ENCODE data around the gene FMN2. TPM values are rescaled to one million over a fixed set of nuclear protein-coding genes. Genes with fewer than 3 reads are reported as not detected.

FMN2 gene
- total and polyA plus RNA-seq, 4 donors: 17.1 to 78.7 (median 46.5) TPM

DNA sequence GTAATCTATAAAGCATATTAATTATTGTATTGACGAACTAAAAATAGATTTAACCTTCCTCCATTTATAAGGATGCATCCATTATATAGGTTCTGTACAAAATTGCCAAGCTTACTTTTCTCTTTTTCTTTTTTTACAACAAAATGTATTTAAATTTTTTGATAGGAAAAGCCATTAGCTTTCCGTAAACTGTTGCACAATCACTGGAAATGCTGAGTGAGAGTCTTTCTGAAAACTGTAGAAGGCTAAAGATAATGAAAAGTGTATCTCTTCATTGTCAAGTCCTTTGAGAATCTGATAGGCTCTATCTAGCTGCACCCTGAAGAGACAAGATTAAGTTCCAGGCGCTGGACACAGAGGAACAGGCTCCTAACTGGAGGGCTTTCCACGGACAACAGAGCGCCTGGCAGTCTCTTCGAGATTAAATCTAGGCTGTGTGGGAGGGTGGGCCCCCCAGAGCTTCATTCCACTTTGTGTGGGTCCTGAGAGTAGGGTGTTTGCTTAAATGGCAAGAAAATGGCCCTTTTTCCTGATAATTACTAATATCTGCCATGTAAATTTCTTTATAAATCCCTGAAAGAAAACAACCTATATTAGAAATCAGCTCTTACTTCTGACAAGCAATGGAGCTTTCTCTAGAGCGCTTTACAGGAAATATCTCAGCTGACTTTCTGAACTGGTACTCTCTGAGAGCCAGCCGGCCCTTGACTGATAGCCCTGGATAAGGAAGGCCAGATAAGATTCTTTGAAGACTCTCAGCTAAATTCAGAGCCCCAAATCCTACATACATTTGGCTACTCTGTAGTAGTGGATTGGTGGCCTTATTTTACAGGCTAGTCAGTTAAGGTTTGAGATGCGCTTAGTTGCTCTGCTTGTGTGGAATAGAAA, 108.3 kb downstream of the FMN2 start:
- H3K36me3 ChIP-seq (ENCODE audit: control insufficient read depth, insufficient read depth, low read length): peaks cover 5% of the 10 kb centered on the region
- H3K4me1 ChIP-seq (ENCODE audit: control insufficient read depth, insufficient read depth, low read length): no peaks in the 10 kb centered on the region
- peaks cover 6% of the 10 kb centered on the region for H3K9me3 ChIP-seq (ENCODE audit: control insufficient read depth, insufficient read depth, low read length)
- no peak overlapping the region for H3K27ac ChIP-seq (ENCODE audit: low read depth, low read length)
- DNase-seq (ENCODE audit: low read depth in 4 of 6, low spot score in 6 of 6): no peak
- 96% methylated on average over 6 of the region's 9 CpGs for WGBS (ENCODE audit: insufficient coverage)
- H3K4me3 ChIP-seq (ENCODE audit: low read depth, low read length): no peak overlapping the region
- no peaks in the 10 kb centered on the region for H3K27me3 ChIP-seq (ENCODE audit: control insufficient read depth, insufficient read depth, low read length)

DNA sequence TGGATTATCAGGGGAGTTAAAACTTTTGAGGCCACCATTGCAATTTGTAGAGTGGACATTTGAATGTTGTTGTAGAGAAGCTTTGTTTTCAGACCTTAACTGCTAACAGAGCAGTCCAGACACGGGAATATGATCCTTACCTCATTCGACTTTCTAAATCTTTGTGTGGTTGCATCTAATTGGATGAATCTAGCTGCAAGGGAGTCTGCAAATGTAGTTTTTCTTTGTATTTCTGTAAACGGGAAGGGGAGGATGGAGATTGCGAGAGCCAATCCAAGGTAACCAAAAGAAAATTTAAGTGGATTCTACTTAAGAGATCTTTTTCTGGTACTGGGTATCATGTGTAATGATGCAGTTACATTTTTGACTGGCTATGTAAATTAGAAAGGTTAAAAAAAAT, 110.2 kb downstream of the FMN2 start:
- no peaks in the 10 kb centered on the region for H3K27me3 ChIP-seq (ENCODE audit: control insufficient read depth, insufficient read depth, low read length)
- H3K4me1 ChIP-seq (ENCODE audit: control insufficient read depth, insufficient read depth, low read length): no peaks in the 10 kb centered on the region
- 90% methylated on average over 3 of the region's 4 CpGs for WGBS (ENCODE audit: insufficient coverage)
- DNase-seq (ENCODE audit: low read depth in 4 of 6, low spot score in 6 of 6): no peak
- H3K4me3 ChIP-seq (ENCODE audit: low read depth, low read length): no peak overlapping the region
- H3K9me3 ChIP-seq (ENCODE audit: control insufficient read depth, insufficient read depth, low read length): peaks cover 6% of the 10 kb centered on the region
- H3K36me3 ChIP-seq (ENCODE audit: control insufficient read depth, insufficient read depth, low read length): peaks cover 8% of the 10 kb centered on the region
- H3K27ac ChIP-seq (ENCODE audit: low read depth, low read length): no peak overlapping the region

DNA sequence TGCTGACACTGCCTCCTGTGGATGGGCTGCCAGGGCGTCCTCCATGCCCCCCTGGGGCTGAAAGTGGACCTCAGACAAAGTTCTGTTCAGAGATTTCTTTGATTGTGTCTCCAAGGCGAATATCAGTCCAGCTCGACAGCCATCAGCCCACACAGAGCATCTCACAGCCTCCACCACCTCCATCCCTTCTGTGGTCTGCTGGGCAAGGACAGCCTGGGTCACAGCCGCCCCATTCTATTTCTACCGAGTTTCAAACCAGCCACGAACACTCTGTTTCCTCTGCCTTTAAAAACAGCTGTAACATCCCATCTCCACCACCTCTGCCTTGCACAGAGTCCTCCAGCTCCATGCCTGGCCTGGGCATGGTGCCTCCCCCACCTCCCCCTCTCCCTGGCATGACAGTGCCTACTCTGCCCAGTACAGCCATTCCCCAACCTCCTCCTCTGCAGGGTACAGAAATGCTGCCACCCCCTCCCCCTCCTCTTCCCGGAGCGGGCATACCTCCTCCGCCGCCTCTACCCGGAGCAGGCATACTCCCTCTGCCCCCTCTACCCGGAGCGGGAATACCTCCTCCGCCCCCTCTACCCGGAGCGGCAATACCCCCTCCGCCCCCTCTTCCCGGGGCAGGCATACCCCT, 115.5 kb downstream of the FMN2 start:
- DNase-seq (ENCODE audit: low read depth in 4 of 6, low spot score in 6 of 6): no peak
- Histone ChIP-seq H3K9me3 (ENCODE audit: control insufficient read depth, insufficient read depth, low read length) (peaks cover 1% of the 10 kb centered on the region), H3K36me3 (ENCODE audit: control insufficient read depth, insufficient read depth, low read length) (peaks cover 23% of the 10 kb centered on the region), H3K27me3 (ENCODE audit: control insufficient read depth, insufficient read depth, low read length) (no peaks in the 10 kb centered on the region), H3K4me1 (ENCODE audit: control insufficient read depth, insufficient read depth, low read length) (no peaks in the 10 kb centered on the region), H3K27ac (ENCODE audit: low read depth, low read length) (no peak overlapping the region), H3K4me3 (ENCODE audit: low read depth, low read length) (no peak overlapping the region)
- WGBS (ENCODE audit: insufficient coverage): 97% methylated on average over 10 of the region's 18 CpGs

DNA sequence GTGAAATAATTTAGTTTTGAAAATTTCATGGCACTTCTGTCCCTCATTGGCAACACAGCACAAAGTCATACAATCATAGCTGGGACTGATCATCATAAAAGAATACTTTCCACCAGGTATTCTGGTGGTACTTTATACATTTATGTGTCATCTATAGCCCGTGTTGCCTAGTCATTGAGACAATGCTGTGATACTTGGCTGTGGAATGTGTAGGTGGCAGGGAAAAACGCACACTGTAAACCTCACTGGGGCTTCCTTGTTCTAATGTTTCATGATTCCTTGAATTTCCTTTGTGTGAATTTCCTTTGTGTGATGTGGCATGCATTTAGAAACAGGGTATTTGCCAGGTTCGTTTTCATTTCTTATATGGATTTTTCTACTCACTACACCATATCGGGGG, 118.3 kb downstream of the FMN2 start:
- no peak for DNase-seq (ENCODE audit: low read depth in 4 of 6, low spot score in 6 of 6)
- H3K27ac ChIP-seq (ENCODE audit: low read depth, low read length): no peak overlapping the region
- no peaks in the 10 kb centered on the region for H3K9me3 ChIP-seq (ENCODE audit: control insufficient read depth, insufficient read depth, low read length)
- H3K4me1 ChIP-seq (ENCODE audit: control insufficient read depth, insufficient read depth, low read length): no peaks in the 10 kb centered on the region
- H3K4me3 ChIP-seq (ENCODE audit: low read depth, low read length): no peak overlapping the region
- no peaks in the 10 kb centered on the region for H3K27me3 ChIP-seq (ENCODE audit: control insufficient read depth, insufficient read depth, low read length)
- H3K36me3 ChIP-seq (ENCODE audit: control insufficient read depth, insufficient read depth, low read length): peaks cover 18% of the 10 kb centered on the region
- no CpG with 5 or more reads among the region's 4 CpGs for WGBS (ENCODE audit: insufficient coverage)

DNA sequence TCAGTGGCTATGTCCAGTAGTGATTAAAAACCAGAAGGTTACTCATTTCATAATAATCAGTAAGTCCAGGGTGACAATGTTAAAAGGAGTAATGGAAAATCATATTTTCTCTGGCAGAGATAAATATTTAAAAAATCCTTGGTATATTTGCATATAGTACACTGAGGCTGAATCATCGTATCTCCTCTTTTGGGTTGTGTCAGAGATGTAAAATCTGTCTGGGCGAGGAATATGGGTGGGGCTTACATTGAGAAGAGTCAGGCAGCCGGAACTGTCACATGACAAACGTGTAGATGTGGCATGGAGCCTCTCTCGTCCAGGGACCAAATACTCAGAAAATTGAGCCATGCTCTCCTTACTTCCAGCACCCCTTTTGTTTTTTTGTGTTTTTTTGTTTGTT, 120.9 kb downstream of the FMN2 start:
- Histone ChIP-seq H3K4me1 (ENCODE audit: control insufficient read depth, insufficient read depth, low read length) (no peaks in the 10 kb centered on the region), H3K4me3 (ENCODE audit: low read depth, low read length) (no peak overlapping the region), H3K27ac (ENCODE audit: low read depth, low read length) (no peak overlapping the region), H3K36me3 (ENCODE audit: control insufficient read depth, insufficient read depth, low read length) (peaks cover 8% of the 10 kb centered on the region), H3K27me3 (ENCODE audit: control insufficient read depth, insufficient read depth, low read length) (no peaks in the 10 kb centered on the region), H3K9me3 (ENCODE audit: control insufficient read depth, insufficient read depth, low read length) (no peaks in the 10 kb centered on the region)
- no peak for DNase-seq (ENCODE audit: low read depth in 4 of 6, low spot score in 6 of 6)
- WGBS (ENCODE audit: insufficient coverage): 93% methylated on average over 3 of the region's 5 CpGs

DNA sequence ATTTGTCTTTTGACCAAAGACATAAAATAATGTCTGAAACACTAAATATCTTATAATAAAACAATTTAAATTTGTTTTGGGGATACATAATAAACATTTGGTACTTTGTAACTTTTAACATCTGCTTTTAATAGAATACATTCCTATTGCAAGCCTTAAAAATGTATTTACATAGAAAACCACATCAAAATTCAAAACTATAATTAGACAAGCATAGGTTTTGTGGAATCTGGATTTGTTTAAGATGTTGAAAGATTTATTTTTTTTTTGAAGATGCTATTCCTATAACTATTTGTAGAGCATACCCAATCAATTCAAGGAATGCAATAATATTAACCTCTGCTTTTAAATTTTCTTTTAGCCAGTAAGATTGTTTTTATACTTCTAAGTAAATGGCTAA, 125.7 kb downstream of the FMN2 start:
- Histone ChIP-seq H3K4me1 (ENCODE audit: control insufficient read depth, insufficient read depth, low read length) (no peaks in the 10 kb centered on the region), H3K27ac (ENCODE audit: low read depth, low read length) (no peak overlapping the region), H3K4me3 (ENCODE audit: low read depth, low read length) (no peak overlapping the region), H3K36me3 (ENCODE audit: control insufficient read depth, insufficient read depth, low read length) (no peaks in the 10 kb centered on the region), H3K9me3 (ENCODE audit: control insufficient read depth, insufficient read depth, low read length) (no peaks in the 10 kb centered on the region), H3K27me3 (ENCODE audit: control insufficient read depth, insufficient read depth, low read length) (no peaks in the 10 kb centered on the region)
- no peak for DNase-seq (ENCODE audit: low read depth in 4 of 6, low spot score in 6 of 6)

DNA sequence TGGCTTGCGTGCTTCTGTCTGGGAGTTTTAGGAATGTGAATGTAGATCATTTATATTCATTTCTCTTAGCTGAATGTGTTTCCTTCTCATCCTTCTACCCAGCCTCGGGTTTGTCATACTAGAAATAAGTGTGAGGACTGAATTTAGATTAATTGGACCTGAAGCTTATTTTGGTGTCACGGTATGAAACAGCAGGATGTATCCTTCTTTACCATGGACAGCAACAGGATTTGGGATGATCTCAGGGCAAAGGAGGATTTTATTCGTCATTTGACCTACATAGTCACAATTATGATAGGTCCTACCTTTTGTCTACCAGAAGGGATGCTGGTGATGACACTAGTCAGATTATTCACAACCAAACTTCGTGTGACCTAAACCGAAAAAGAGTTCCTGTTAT, 127.4 kb downstream of the FMN2 start:
- Histone ChIP-seq H3K9me3 (ENCODE audit: control insufficient read depth, insufficient read depth, low read length) (peaks cover under 1% of the 10 kb centered on the region), H3K36me3 (ENCODE audit: control insufficient read depth, insufficient read depth, low read length) (no peaks in the 10 kb centered on the region), H3K4me1 (ENCODE audit: control insufficient read depth, insufficient read depth, low read length) (no peaks in the 10 kb centered on the region), H3K27me3 (ENCODE audit: control insufficient read depth, insufficient read depth, low read length) (no peaks in the 10 kb centered on the region), H3K4me3 (ENCODE audit: low read depth, low read length) (no peak overlapping the region), H3K27ac (ENCODE audit: low read depth, low read length) (no peak overlapping the region)
- no peak for DNase-seq (ENCODE audit: low read depth in 4 of 6, low spot score in 6 of 6)
- WGBS (ENCODE audit: insufficient coverage): no CpG with 5 or more reads among the region's 6 CpGs

DNA sequence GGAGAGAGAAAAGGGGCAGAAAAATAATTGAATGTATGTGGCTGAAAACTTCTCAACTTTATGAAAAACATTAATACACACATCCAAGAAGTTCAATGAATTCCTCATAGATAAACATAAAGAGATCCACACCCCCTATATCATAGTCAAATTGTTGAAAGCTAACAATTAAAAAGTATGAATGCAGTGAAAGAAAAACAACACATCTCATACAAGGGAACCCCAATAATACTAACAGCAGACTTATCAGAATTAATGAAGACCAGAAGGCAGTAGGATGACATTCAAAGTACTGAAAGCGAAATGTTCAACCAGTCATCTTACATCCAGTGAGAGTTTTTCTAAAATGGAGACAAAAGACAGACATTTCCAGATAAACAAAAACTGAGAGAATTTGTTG, 134.4 kb downstream of the FMN2 start:
- DNase-seq (ENCODE audit: low read depth in 4 of 6, low spot score in 6 of 6): no peak
- H3K4me1 ChIP-seq (ENCODE audit: control insufficient read depth, insufficient read depth, low read length): no peaks in the 10 kb centered on the region
- no peak overlapping the region for H3K4me3 ChIP-seq (ENCODE audit: low read depth, low read length)
- no peaks in the 10 kb centered on the region for H3K36me3 ChIP-seq (ENCODE audit: control insufficient read depth, insufficient read depth, low read length)
- H3K27me3 ChIP-seq (ENCODE audit: control insufficient read depth, insufficient read depth, low read length): no peaks in the 10 kb centered on the region
- no peak overlapping the region for H3K27ac ChIP-seq (ENCODE audit: low read depth, low read length)
- WGBS (ENCODE audit: insufficient coverage): no CpG with 5 or more reads among the region's 1 CpG
- peaks cover 4% of the 10 kb centered on the region for H3K9me3 ChIP-seq (ENCODE audit: control insufficient read depth, insufficient read depth, low read length)

DNA sequence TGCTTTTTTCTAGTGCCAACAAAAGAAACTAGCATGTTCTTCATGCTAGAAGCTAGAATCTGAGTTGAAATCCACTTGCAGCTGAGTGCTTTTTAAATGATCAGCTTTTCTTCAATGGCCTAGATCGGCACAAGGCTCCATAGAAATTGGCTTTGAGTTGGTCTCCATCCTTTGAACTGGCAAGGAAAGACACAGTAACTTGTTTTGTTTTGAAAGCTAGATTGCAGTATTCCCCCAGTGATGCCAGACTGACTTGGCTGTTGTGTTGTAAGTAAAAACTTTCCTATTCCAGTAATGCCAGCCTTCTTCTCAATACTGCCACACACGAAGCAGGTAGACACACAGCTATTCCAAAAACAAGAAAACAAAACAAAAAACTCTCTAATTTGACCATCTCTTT, 139.1 kb downstream of the FMN2 start:
- Histone ChIP-seq H3K36me3 (ENCODE audit: control insufficient read depth, insufficient read depth, low read length) (no peaks in the 10 kb centered on the region), H3K27me3 (ENCODE audit: control insufficient read depth, insufficient read depth, low read length) (no peaks in the 10 kb centered on the region), H3K4me1 (ENCODE audit: control insufficient read depth, insufficient read depth, low read length) (no peaks in the 10 kb centered on the region), H3K9me3 (ENCODE audit: control insufficient read depth, insufficient read depth, low read length) (no peaks in the 10 kb centered on the region), H3K27ac (ENCODE audit: low read depth, low read length) (no peak overlapping the region), H3K4me3 (ENCODE audit: low read depth, low read length) (no peak overlapping the region)
- WGBS (ENCODE audit: insufficient coverage): 43% methylated on average over 1 of the region's 2 CpGs
- DNase-seq (ENCODE audit: low read depth in 4 of 6, low spot score in 6 of 6): peak in 5 of 6 donors; percentile 11 to 78 (median 38)

DNA sequence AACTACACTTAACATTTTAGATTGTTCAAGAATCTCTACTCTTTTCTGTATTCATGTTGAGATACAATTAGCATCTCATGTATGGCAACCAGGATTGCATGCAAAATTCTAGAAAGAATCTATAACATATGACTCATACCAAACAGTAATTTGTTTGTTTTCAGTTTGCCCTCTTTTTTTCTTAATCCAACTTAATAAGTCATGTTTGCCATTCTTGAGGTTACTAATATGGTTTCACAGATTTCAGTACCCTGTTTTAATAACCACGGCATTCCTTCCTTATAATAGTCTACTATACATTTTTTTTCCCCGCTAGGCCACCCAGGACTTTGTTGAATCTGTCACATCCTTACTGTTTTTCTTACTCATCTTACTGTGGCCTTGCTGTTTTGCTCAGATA, 140.8 kb downstream of the FMN2 start:
- 100% methylated on average over 1 of the region's 2 CpGs for WGBS (ENCODE audit: insufficient coverage)

More for the DNA sequence above, 140.8 kb downstream of the FMN2 start:
- H3K9me3 ChIP-seq (ENCODE audit: control insufficient read depth, insufficient read depth, low read length): no peaks in the 10 kb centered on the region
- no peaks in the 10 kb centered on the region for H3K27me3 ChIP-seq (ENCODE audit: control insufficient read depth, insufficient read depth, low read length)
- H3K27ac ChIP-seq (ENCODE audit: low read depth, low read length): no peak overlapping the region
- H3K36me3 ChIP-seq (ENCODE audit: control insufficient read depth, insufficient read depth, low read length): no peaks in the 10 kb centered on the region
- no peaks in the 10 kb centered on the region for H3K4me1 ChIP-seq (ENCODE audit: control insufficient read depth, insufficient read depth, low read length)
- H3K4me3 ChIP-seq (ENCODE audit: low read depth, low read length): no peak overlapping the region
- DNase-seq (ENCODE audit: low read depth in 4 of 6, low spot score in 6 of 6): no peak

Measured in spinal cord (tissue), 10 donors.